GM18520 (cell line): ENCODE data around the gene MS4A5.

ENCODE experiments used
- ATAC-seq: cut with Tn5 transposase; IDR thresholded peaks from one replicate; pipeline ENCODE4 v1.9.1; 2021; ENCODE audit not compliant: unreplicated experiment

The MS4A5 gene

GRCh38 chr11:60477035-60477445, 47.7 kb downstream of the MS4A5 start:
- no peak for ATAC-seq

- no peak for ATAC-seq
These were observed 53.0 kb downstream of the MS4A5 start for GRCh38 chr11:60482361-60482760.

- ATAC-seq, result peak; percentile 94
These were observed 56.6 kb downstream of the MS4A5 start for GRCh38 chr11:60485987-60486386.

GRCh38 chr11:60492488-60493009, 63.2 kb downstream of the MS4A5 start, which contains the start of gene MS4A12:
TSS of gene MS4A12 (plus strand) at chr11:60492778. CDS start at chr11:60497319, 4,541 bp downstream.
- no peak for ATAC-seq

- ATAC-seq, result no peak
These were observed 64.1 kb downstream of the MS4A5 start for GRCh38 chr11:60493454-60493853.
